Motor neuron (in vitro differentiated cells): ENCODE results near the gene FAM236B. TPM values are rescaled to one million over a fixed set of nuclear protein-coding genes. Genes with fewer than 3 reads are reported as not detected.
"Not testable (repeated sequence)": the region's sequence is repeated elsewhere in the genome, so short reads cannot be mapped to it uniquely, and the experiment has no call there.

Experiments
- ATAC-seq, 8 experiments: fragments of 200-7000 bp; cut with Tn5 transposase; replicated peaks in 6 of 8; 2 replicates each; pipeline ENCODE4 v1.8.0; 2021; ENCODE audit warnings: mild to moderate bottlenecking in 8 of 8, moderate library complexity in 8 of 8
- H3K27ac ChIP-seq, 2 donors: fragments of 250-450 bp; sonication (Bioruptor Pico); 2 replicates each; pipeline ENCODE4 v1.9.0; 2021; ENCODE audit warnings: antibody characterized with exemption in 2 of 2, mild to moderate bottlenecking in 2 of 2, moderate library complexity in 1 of 2
- H3K4me1 ChIP-seq, 2 donors: fragments of 250-450 bp; sonication (Bioruptor Pico); replicated peaks in 1 of 2; 2 replicates each; pipeline ENCODE4 v1.6.1; 2021; ENCODE audit warnings: antibody characterized with exemption in 2 of 2, mild to moderate bottlenecking in 2 of 2, moderate library complexity in 1 of 2
- H3K4me3 ChIP-seq, 5 donors: fragments of 250-450 bp; sonication (Bioruptor Pico); 2 replicates each; pipeline ENCODE4 v1.9.0; 2021; ENCODE audit warnings: antibody characterized with exemption in 5 of 5, mild to moderate bottlenecking in 5 of 5, moderate library complexity in 4 of 5
- WGBS, 10 experiments: fragments of 450-650 bp; shearing (Covaris generic); methylation state at CpG; one replicate each; pipeline ENCODE4 v1.0.0; 2022; 5-methylcytosine and 5-hydroxymethylcytosine counted together
- in situ Hi-C, 9 experiments: fragments of 400-800 bp; cut with MboI; loops; one replicate each; pipeline ENCODE4 v1.15.0; 2021; ENCODE audit warnings: low sequenced_read_pairs in 9 of 9, low pct_unique_long_range_greater_than_20kb in 2 of 9; ENCODE audit not compliant: unreplicated experiment in 9 of 9
- total RNA-seq, 8 experiments: library from RNA; unstranded; fragments of 300-600 nt; gene quantifications; 2 replicates each; pipeline versions ENCODE4 v1.2.3 to v1.2.4, GENCODE V29; 2022

The FAM236B gene
- not detected for total RNA-seq

GRCh38 chrX:72782560-72782959 lies at the start of gene FAM236B:
Gene FAM236B (minus strand): TSS chrX:72782660. CDS start chrX:72782560, 100 bp downstream.
- H3K27ac ChIP-seq, ATAC-seq, in situ Hi-C loops, H3K4me3 ChIP-seq, H3K4me1 ChIP-seq: not testable (repeated sequence)
- WGBS, 10 experiments, result no CpG with 5 or more reads among the region's 15 CpGs

GRCh38 chrX:72830701-72831100 lies 48.2 kb upstream of the FAM236B start:
- ATAC-seq, in situ Hi-C loops, H3K4me1 ChIP-seq, H3K4me3 ChIP-seq, H3K27ac ChIP-seq: not testable (repeated sequence)
- no CpG with 5 or more reads among the region's 13 CpGs for WGBS, 10 experiments

- in situ Hi-C loops, H3K4me1 ChIP-seq, H3K27ac ChIP-seq, ATAC-seq, H3K4me3 ChIP-seq: not testable (repeated sequence)
- no CpG with 5 or more reads among the region's 13 CpGs for WGBS, 10 experiments
These were observed 25.6 kb upstream of the FAM236B start, which contains the start of gene FAM236D for GRCh38 chrX:72808110-72808509. Gene FAM236D (minus strand): TSS chrX:72808210. CDS start chrX:72808110, 100 bp downstream.

GRCh38 chrX:72790390-72790789 lies 7.9 kb upstream of the FAM236B start:
- ATAC-seq, H3K4me3 ChIP-seq, in situ Hi-C loops, H3K4me1 ChIP-seq, H3K27ac ChIP-seq: not testable (repeated sequence)
- WGBS, 10 experiments, result no CpG with 5 or more reads among the region's 3 CpGs

GRCh38 chrX:72788142-72788541 lies 5.7 kb upstream of the FAM236B start:
- H3K27ac ChIP-seq, H3K4me3 ChIP-seq, ATAC-seq, in situ Hi-C loops, H3K4me1 ChIP-seq: not testable (repeated sequence)
- WGBS, 10 experiments, result no CpG with 5 or more reads among the region's 1 CpG

- H3K27ac ChIP-seq, H3K4me3 ChIP-seq, in situ Hi-C loops, H3K4me1 ChIP-seq: not testable (repeated sequence)
- ATAC-seq, result peak in 5 of 8 experiments; percentile 28 to 74 (median 40)
- no CpG with 5 or more reads among the region's 6 CpGs for WGBS, 10 experiments
These were observed 1.5 kb upstream of the FAM236B start for GRCh38 chrX:72783964-72784363.

GRCh38 chrX:72783365-72783936 lies 991 bp upstream of the FAM236B start:
- H3K4me3 ChIP-seq, ATAC-seq, H3K27ac ChIP-seq, in situ Hi-C loops, H3K4me1 ChIP-seq: not testable (repeated sequence)
- WGBS, 10 experiments, result no CpG with 5 or more reads among the region's 8 CpGs

GRCh38 chrX:72778146-72778545 lies 4.3 kb downstream of the FAM236B start:
- H3K4me3 ChIP-seq, H3K27ac ChIP-seq, in situ Hi-C loops, ATAC-seq, H3K4me1 ChIP-seq: not testable (repeated sequence)
- no CpG with 5 or more reads among the region's 6 CpGs for WGBS, 10 experiments

GRCh38 chrX:72777467-72777790 lies 5.0 kb downstream of the FAM236B start:
- ATAC-seq, result peak in 6 of 8 experiments; percentile 48 to 80 (median 74)
- in situ Hi-C loops, H3K27ac ChIP-seq, H3K4me1 ChIP-seq, H3K4me3 ChIP-seq: not testable (repeated sequence)
- WGBS, 10 experiments, result no CpG with 5 or more reads among the region's 15 CpGs

- H3K4me3 ChIP-seq, H3K4me1 ChIP-seq, H3K27ac ChIP-seq, in situ Hi-C loops: not testable (repeated sequence)
- no CpG with 5 or more reads among the region's 44 CpGs for WGBS, 10 experiments
- ATAC-seq, result peak in 7 of 8 experiments; percentile 21 to 95 (median 92)
These were observed 5.6 kb downstream of the FAM236B start, which contains the start of gene DMRTC1B for GRCh38 chrX:72776653-72777466. Gene DMRTC1B (plus strand): TSS chrX:72776890. CDS start chrX:72845136, 68,246 bp downstream.

GRCh38 chrX:72760454-72760853 lies 22.0 kb downstream of the FAM236B start:
- in situ Hi-C loops, H3K4me3 ChIP-seq, H3K4me1 ChIP-seq, H3K27ac ChIP-seq: not testable (repeated sequence)
- WGBS, 10 experiments, result no CpG with 5 or more reads among the region's 9 CpGs
- peak in 1 of 8 experiments; percentile 35 for ATAC-seq

- WGBS, 10 experiments, result no CpG with 5 or more reads among the region's 3 CpGs
- in situ Hi-C loops, H3K4me1 ChIP-seq, ATAC-seq, H3K4me3 ChIP-seq, H3K27ac ChIP-seq: not testable (repeated sequence)
These were observed 33.9 kb downstream of the FAM236B start for GRCh38 chrX:72748545-72748944.

GRCh38 chrX:72745546-72745945 lies 36.9 kb downstream of the FAM236B start:
- no CpG with 5 or more reads among the region's 7 CpGs for WGBS, 10 experiments
- peak in 2 of 8 experiments; percentile 51 to 54 for ATAC-seq
- H3K4me3 ChIP-seq, H3K4me1 ChIP-seq, in situ Hi-C loops, H3K27ac ChIP-seq: not testable (repeated sequence)

- 0 to 89% (median 71%) methylated on average over 1 of the region's 1 CpG; no CpG with 5 or more reads in 3 of the 10 experiments for WGBS, 10 experiments
- H3K4me1 ChIP-seq, result peaks cover 0 to 4% of the 10 kb centered on the region in 2 donors
- no peak overlapping the region for H3K27ac ChIP-seq
- H3K4me3 ChIP-seq, result no peak overlapping the region
- in situ Hi-C loops, result no loop called here
- no peak for ATAC-seq
These were observed 46.9 kb downstream of the FAM236B start for GRCh38 chrX:72735561-72735960.
